Hepatocyte (in vitro differentiated cells): ENCODE results near the gene LRP1B. TPM values are rescaled to one million over a fixed set of nuclear protein-coding genes. Genes with fewer than 3 reads are reported as not detected.

ENCODE experiments used
- DNase-seq: peaks from one replicate; pipeline ENCODE4 v3.0.0-alpha.2; 2016; ENCODE audit warnings: low spot score
- H2AFZ ChIP-seq: fragments of 200-600 bp; sonication (generic); 2 replicates; pipeline ENCODE4 v1.6.0; 2016; ENCODE audit warnings: antibody characterized with exemption, mild to moderate bottlenecking
- H3K27ac ChIP-seq: fragments of 200-600 bp; sonication (generic); 2 replicates; pipeline ENCODE4 v1.5.1; 2016; ENCODE audit warnings: mild to moderate bottlenecking
- H3K27me3 ChIP-seq: fragments of 200-600 bp; sonication (generic); 2 replicates; pipeline ENCODE4 v1.6.1; 2016
- H3K36me3 ChIP-seq: fragments of 200-600 bp; sonication (generic); replicated peaks from 2 replicates; pipeline ENCODE4 v1.5.1; 2016; ENCODE audit warnings: low read depth; ENCODE audit not compliant: insufficient read depth
- H3K4me1 ChIP-seq: fragments of 200-600 bp; sonication (generic); 2 replicates; pipeline ENCODE4 v1.5.1; 2016; ENCODE audit warnings: mild to moderate bottlenecking, moderate library complexity; ENCODE audit not compliant: insufficient read depth
- H3K4me2 ChIP-seq: fragments of 200-600 bp; sonication (generic); 2 replicates; pipeline ENCODE4 v1.6.0; 2016
- H3K4me3 ChIP-seq: fragments of 200-600 bp; sonication (generic); 2 replicates; pipeline ENCODE4 v1.5.1; 2016; ENCODE audit warnings: mild to moderate bottlenecking
- H3K79me2 ChIP-seq: fragments of 200-600 bp; sonication (generic); 2 replicates; pipeline ENCODE4 v1.6.0; 2017; ENCODE audit warnings: mild to moderate bottlenecking
- H3K9me2 ChIP-seq: fragments of 200-600 bp; sonication (generic); replicated peaks from 2 replicates; pipeline ENCODE4 v1.6.0; 2017; ENCODE audit warnings: mild to moderate bottlenecking; ENCODE audit not compliant: insufficient read depth
- H3K9me3 ChIP-seq: fragments of 200-600 bp; sonication (generic); 2 replicates; pipeline ENCODE4 v1.5.1; 2016; ENCODE audit warnings: low read depth, mild to moderate bottlenecking
- H4K20me1 ChIP-seq: fragments of 200-600 bp; sonication (generic); 2 replicates; pipeline ENCODE4 v1.6.0; 2016; ENCODE audit warnings: mild to moderate bottlenecking; ENCODE audit not compliant: insufficient read depth, poor library complexity, severe bottlenecking
- EZH2 ChIP-seq: fragments of 200-600 bp; sonication (generic); IDR thresholded peaks from 2 replicates; pipeline ENCODE4 v1.6.1; 2016; ENCODE audit warnings: antibody characterized with exemption, mild to moderate bottlenecking, borderline replicate concordance
- EZH2phosphoT487 ChIP-seq: fragments of 200-600 bp; sonication (generic); IDR thresholded peaks from one replicate; pipeline ENCODE4 v1.6.1; 2018; ENCODE audit warnings: antibody characterized with exemption, mild to moderate bottlenecking, low read depth, moderate library complexity; ENCODE audit not compliant: unreplicated experiment, severe bottlenecking
- WGBS: methylation state at CpG from one replicate; pipeline ENCODE4 v1.1.6; 2016; ENCODE audit warnings: low lambda C conversion rate; ENCODE audit errors: missing lambda C conversion rate; 5-methylcytosine and 5-hydroxymethylcytosine counted together
- polyA plus RNA-seq: library from polyadenylated mRNA; unstranded; fragments of >200 nt; fragmentation: Nextera tagmentation; extraction: Ambion mirVana; gene quantifications from 2 replicates; pipeline ENCODE4 v1.2.1, GENCODE V29; 2016
- total RNA-seq: library from RNA; depleted of rRNA; stranded (reverse); fragments of >200 nt; gene quantifications from 2 replicates; pipeline ENCODE4 v1.2.3, GENCODE V29; 2014
- TF ChIP-seq, protein P1 (sequence below): fragments of 200-600 bp; sonication (generic); IDR thresholded peaks from 2 replicates; pipeline ENCODE4 v1.5.1; 2016; ENCODE audit warnings: antibody characterized with exemption, mild to moderate bottlenecking; ENCODE audit not compliant: poor library complexity

LRP1B gene
- total and polyA plus RNA-seq, 2 experiments from 2014 or later: 0.65 to 2.0 TPM

DNA sequence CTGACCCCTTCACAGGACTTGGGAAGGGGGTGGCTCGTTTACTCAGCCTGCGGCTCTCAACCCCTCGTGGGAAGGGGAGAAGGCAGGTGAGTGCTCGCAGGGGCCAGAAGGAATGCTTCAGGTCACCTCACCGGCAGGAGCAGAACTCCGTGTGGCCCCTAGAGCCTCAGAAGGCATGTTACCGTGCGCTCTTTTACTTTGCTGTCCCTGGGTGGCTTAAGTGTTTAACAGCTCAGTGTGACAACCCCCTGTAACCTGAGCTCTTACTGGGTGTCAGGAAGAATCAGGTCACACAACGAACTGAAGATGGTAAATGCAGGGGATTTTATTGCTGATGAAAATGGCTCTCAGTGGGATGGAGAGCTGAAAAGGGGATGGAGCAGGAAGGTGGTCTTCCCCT is 1235.4 kb downstream of the LRP1B start:
- Histone ChIP-seq H3K27ac (no peak overlapping the region), H3K9me3 (no peaks in the 10 kb centered on the region), H3K27me3 (no peaks in the 10 kb centered on the region), H4K20me1 (no peaks in the 10 kb centered on the region), H3K4me2 (no peak overlapping the region), H3K9me2 (no peaks in the 10 kb centered on the region), H2AFZ (no peak overlapping the region), H3K4me3 (no peak overlapping the region), H3K36me3 (no peaks in the 10 kb centered on the region), H3K4me1 (no peaks in the 10 kb centered on the region), H3K79me2 (no peaks in the 10 kb centered on the region)
- WGBS: 59% methylated on average over 9 of the region's 9 CpGs
- TF ChIP-seq EZH2 (no peak), EZH2phosphoT487 (no peak)
- TF ChIP-seq, protein P1, sequence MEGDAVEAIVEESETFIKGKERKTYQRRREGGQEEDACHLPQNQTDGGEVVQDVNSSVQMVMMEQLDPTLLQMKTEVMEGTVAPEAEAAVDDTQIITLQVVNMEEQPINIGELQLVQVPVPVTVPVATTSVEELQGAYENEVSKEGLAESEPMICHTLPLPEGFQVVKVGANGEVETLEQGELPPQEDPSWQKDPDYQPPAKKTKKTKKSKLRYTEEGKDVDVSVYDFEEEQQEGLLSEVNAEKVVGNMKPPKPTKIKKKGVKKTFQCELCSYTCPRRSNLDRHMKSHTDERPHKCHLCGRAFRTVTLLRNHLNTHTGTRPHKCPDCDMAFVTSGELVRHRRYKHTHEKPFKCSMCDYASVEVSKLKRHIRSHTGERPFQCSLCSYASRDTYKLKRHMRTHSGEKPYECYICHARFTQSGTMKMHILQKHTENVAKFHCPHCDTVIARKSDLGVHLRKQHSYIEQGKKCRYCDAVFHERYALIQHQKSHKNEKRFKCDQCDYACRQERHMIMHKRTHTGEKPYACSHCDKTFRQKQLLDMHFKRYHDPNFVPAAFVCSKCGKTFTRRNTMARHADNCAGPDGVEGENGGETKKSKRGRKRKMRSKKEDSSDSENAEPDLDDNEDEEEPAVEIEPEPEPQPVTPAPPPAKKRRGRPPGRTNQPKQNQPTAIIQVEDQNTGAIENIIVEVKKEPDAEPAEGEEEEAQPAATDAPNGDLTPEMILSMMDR: no peak
- no peak for DNase-seq

DNA sequence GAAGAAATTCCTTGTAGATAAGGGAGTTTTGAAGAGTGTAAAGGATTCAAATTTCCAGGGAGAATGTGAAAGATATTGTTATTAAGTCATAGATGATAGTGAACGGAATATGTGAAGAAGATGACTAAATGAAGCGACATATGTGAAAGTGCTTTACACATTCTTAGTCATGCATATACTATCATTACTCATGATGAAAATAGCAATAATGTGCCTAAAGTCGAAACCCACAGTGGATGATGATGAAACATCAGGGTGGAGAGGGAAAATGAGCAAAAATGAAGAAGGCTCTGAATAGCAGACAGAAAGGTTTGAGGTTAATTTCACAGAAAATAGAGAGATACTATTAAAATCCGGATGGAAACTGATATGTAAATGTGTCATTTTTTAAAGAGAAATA is 1237.1 kb downstream of the LRP1B start:
- H3K4me2 ChIP-seq: no peak overlapping the region
- H4K20me1 ChIP-seq: no peaks in the 10 kb centered on the region
- no peak for DNase-seq
- no peaks in the 10 kb centered on the region for H3K9me2 ChIP-seq
- no peaks in the 10 kb centered on the region for H3K9me3 ChIP-seq
- H3K4me3 ChIP-seq: no peak overlapping the region
- H3K79me2 ChIP-seq: no peaks in the 10 kb centered on the region
- no peaks in the 10 kb centered on the region for H3K4me1 ChIP-seq
- TF ChIP-seq EZH2phosphoT487 (no peak), EZH2 (no peak)
- TF ChIP-seq, protein P1: no peak
- no peaks in the 10 kb centered on the region for H3K36me3 ChIP-seq
- H3K27me3 ChIP-seq: no peaks in the 10 kb centered on the region
- H2AFZ ChIP-seq: no peak overlapping the region
- 93% methylated on average over 4 of the region's 4 CpGs for WGBS
- H3K27ac ChIP-seq: no peak overlapping the region

DNA sequence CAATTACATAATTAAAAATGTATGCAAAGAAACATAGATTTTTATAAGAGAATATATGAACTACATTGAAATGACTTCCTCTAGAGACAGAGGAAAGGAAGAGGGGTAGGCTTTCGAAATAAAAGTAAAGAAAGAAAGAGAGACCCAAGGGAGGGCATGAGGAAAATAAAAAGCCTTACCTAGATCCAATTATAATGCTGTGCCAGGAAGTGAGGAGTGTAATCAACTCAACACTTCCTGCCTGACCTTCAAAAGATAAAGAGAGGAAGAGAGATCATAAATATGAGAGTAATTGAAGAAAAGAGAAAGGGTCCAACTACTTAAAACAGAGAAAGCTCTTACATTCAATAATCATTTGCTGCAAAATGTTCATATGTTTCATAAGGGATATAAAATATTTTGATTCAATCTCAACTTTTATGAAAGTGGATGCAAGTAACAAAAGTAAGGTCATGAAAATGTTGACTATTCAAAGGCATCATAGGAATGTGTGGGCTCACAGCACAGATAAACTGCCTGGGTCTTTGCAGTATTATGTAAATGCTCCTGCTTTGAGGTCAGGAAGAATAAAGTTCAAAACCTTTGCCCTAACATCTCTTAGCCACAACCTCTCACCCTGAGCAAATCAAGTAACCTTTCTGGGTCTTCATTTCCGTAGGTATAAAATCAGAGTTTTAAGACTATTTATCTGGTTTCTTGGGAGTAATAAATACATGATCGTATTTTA is 1237.7 kb downstream of the LRP1B start:
- Histone ChIP-seq H3K4me2 (no peak overlapping the region), H3K27me3 (no peaks in the 10 kb centered on the region), H4K20me1 (no peaks in the 10 kb centered on the region), H3K9me3 (no peaks in the 10 kb centered on the region), H3K27ac (no peak overlapping the region), H3K79me2 (no peaks in the 10 kb centered on the region), H3K9me2 (no peaks in the 10 kb centered on the region), H3K4me3 (no peak overlapping the region), H3K36me3 (no peaks in the 10 kb centered on the region), H3K4me1 (no peaks in the 10 kb centered on the region), H2AFZ (no peak overlapping the region)
- no peak for DNase-seq
- WGBS: 91% methylated on average over 3 of the region's 3 CpGs
- TF ChIP-seq EZH2: no peak
- TF ChIP-seq, protein P1: no peak
- TF ChIP-seq EZH2phosphoT487: no peak

DNA sequence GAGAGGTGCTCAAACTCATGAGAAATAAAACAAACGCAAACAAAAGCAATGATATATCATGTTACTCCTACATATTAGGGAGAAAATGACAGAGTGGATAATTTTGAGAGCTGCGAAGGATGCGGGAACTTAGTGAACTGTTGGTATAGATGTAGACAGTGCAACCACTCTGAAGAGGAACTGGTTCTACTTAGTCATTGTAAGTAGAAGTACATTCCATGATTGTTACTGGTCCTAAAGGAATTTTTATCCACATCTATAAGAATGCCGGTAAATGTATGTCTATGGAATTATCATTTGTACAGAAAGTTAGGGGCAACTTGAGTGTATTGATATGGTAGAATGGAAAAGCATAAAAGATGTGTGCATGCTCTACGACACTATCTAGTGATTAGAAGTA is 1238.4 kb downstream of the LRP1B start:
- Histone ChIP-seq H2AFZ (no peak overlapping the region), H3K36me3 (no peaks in the 10 kb centered on the region), H3K4me3 (no peak overlapping the region), H3K27ac (no peak overlapping the region), H3K4me1 (no peaks in the 10 kb centered on the region), H3K79me2 (no peaks in the 10 kb centered on the region), H3K9me2 (no peaks in the 10 kb centered on the region), H3K27me3 (no peaks in the 10 kb centered on the region), H3K9me3 (no peaks in the 10 kb centered on the region), H3K4me2 (no peak overlapping the region), H4K20me1 (no peaks in the 10 kb centered on the region)
- DNase-seq: no peak
- TF ChIP-seq EZH2 (no peak), EZH2phosphoT487 (no peak)
- TF ChIP-seq, protein P1: no peak
- WGBS: 97% methylated on average over 5 of the region's 5 CpGs
